CD4-positive, alpha-beta T cell treated with Interleukin-17A for 1 hour (primary cell): ENCODE results near the gene GMDS.

ENCODE experiments used
- DNase-seq: peaks from one replicate; pipeline ENCODE4 v3.0.0-alpha.2; 2020

GMDS gene

GRCh38 chr6:1630771-1631217 is 614.6 kb downstream of the GMDS start:
- no peak for DNase-seq

- no peak for DNase-seq
These were observed 615.1 kb downstream of the GMDS start for GRCh38 chr6:1630212-1630770.

GRCh38 chr6:1629316-1629715 is 616.1 kb downstream of the GMDS start:
- DNase-seq: no peak

- DNase-seq: no peak
These were observed 617.4 kb downstream of the GMDS start for GRCh38 chr6:1627827-1628560.

GRCh38 chr6:1626481-1626880 is 618.9 kb downstream of the GMDS start:
- no peak for DNase-seq

- DNase-seq: no peak
These were observed 619.5 kb downstream of the GMDS start for GRCh38 chr6:1625794-1626435.

- no peak for DNase-seq
These were observed 620.3 kb downstream of the GMDS start for GRCh38 chr6:1624851-1625781.

GRCh38 chr6:1624058-1624850 is 621.2 kb downstream of the GMDS start:
- DNase-seq: no peak

- no peak for DNase-seq
These were observed 621.7 kb downstream of the GMDS start for GRCh38 chr6:1623769-1624057.

GRCh38 chr6:1622851-1623768 is 622.3 kb downstream of the GMDS start:
- DNase-seq: no peak

GRCh38 chr6:1622220-1622850 is 623.1 kb downstream of the GMDS start:
- no peak for DNase-seq

- DNase-seq: no peak
These were observed 624.2 kb downstream of the GMDS start for GRCh38 chr6:1621070-1621701.

- DNase-seq: no peak
These were observed 624.8 kb downstream of the GMDS start for GRCh38 chr6:1620504-1621069.

- DNase-seq: no peak
These were observed 625.5 kb downstream of the GMDS start for GRCh38 chr6:1619673-1620503.

- DNase-seq: no peak
These were observed 626.2 kb downstream of the GMDS start for GRCh38 chr6:1619098-1619672.

GRCh38 chr6:1618311-1619097 is 626.9 kb downstream of the GMDS start:
- no peak for DNase-seq

GRCh38 chr6:1617466-1618310 is 627.7 kb downstream of the GMDS start:
- DNase-seq: no peak
